C4-2B (cell line): ENCODE data around the gene NSD1.

Experiments
- ZFX ChIP-seq: fragments of 450-650 bp; IDR thresholded peaks from 2 replicates; pipeline ENCODE4 v1.6.1; 2017
- TF ChIP-seq, protein P1 (sequence below): fragments of 450-650 bp; conservative IDR thresholded peaks from 2 replicates; pipeline ENCODE4 v1.5.1; 2017; ENCODE audit warnings: mild to moderate bottlenecking

DNA sequence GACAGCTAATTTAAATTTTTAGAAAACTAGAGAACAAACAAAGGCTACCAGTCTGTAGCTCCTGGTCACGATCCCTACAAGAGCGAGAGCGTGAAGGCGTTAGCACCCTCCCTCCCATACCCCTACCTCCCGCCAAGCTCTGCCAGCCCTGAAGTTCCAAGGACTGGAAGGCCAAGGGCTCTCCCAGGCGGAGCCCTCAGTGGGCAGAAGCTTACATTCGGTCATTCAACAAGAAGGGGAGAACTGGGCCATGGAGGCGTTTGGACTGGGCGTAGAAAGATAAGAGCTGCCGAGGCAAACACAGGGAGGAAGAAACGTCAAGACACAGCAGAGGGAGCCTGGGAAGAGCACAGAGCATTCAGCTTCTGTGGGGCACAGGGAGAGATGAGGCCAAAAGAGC lies 175.2 kb downstream of the NSD1 start:
- TF ChIP-seq, protein P1, sequence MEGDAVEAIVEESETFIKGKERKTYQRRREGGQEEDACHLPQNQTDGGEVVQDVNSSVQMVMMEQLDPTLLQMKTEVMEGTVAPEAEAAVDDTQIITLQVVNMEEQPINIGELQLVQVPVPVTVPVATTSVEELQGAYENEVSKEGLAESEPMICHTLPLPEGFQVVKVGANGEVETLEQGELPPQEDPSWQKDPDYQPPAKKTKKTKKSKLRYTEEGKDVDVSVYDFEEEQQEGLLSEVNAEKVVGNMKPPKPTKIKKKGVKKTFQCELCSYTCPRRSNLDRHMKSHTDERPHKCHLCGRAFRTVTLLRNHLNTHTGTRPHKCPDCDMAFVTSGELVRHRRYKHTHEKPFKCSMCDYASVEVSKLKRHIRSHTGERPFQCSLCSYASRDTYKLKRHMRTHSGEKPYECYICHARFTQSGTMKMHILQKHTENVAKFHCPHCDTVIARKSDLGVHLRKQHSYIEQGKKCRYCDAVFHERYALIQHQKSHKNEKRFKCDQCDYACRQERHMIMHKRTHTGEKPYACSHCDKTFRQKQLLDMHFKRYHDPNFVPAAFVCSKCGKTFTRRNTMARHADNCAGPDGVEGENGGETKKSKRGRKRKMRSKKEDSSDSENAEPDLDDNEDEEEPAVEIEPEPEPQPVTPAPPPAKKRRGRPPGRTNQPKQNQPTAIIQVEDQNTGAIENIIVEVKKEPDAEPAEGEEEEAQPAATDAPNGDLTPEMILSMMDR, result no peak
- TF ChIP-seq ZFX, result no peak
